DOHH2 (cell line): Measurements from ENCODE around the gene SLC6A13.

Source experiments
- H3F3A ChIP-seq: fragments of 200-600 bp; sonication (generic), shearing (Covaris generic); 2 replicates; pipeline ENCODE4 v1.6.0; 2016; ENCODE audit warnings: antibody characterized with exemption, mild to moderate bottlenecking; ENCODE audit not compliant: control insufficient read depth, insufficient read depth
- H3K27ac ChIP-seq: fragments of 200-600 bp; sonication (generic); 2 replicates; pipeline ENCODE4 v1.5.1; 2014; ENCODE audit warnings: low read depth, mild to moderate bottlenecking, low read length, moderate library complexity
- H3K27me3 ChIP-seq: fragments of 200-600 bp; sonication (generic); 2 replicates; pipeline ENCODE4 v1.6.1; 2014; ENCODE audit warnings: mild to moderate bottlenecking, low read length, mixed read lengths; ENCODE audit not compliant: control insufficient read depth
- H3K36me3 ChIP-seq: fragments of 200-600 bp; sonication (generic); 2 replicates; pipeline ENCODE4 v1.6.1; 2014; ENCODE audit warnings: mild to moderate bottlenecking, low read length, moderate library complexity, mixed read lengths; ENCODE audit not compliant: control insufficient read depth
- H3K4me1 ChIP-seq: fragments of 200-600 bp; sonication (generic); 2 replicates; pipeline ENCODE4 v1.6.1; 2014; ENCODE audit warnings: mild to moderate bottlenecking, low read length, mixed read lengths; ENCODE audit not compliant: control insufficient read depth
- H3K4me2 ChIP-seq: fragments of 200-600 bp; sonication (generic); 2 replicates; pipeline ENCODE4 v1.6.0; 2014; ENCODE audit warnings: mild to moderate bottlenecking, low read length, moderate library complexity
- H3K4me3 ChIP-seq: fragments of 200-600 bp; sonication (generic); 2 replicates; pipeline ENCODE4 v1.5.1; 2014; ENCODE audit warnings: mild to moderate bottlenecking, low read length, mixed read lengths
- H3K79me2 ChIP-seq: fragments of 200-600 bp; sonication (generic); 2 replicates; pipeline ENCODE4 v1.6.1; 2014; ENCODE audit warnings: mild to moderate bottlenecking, low read length, mixed read lengths; ENCODE audit not compliant: control insufficient read depth
- H3K9me2 ChIP-seq: fragments of 200-600 bp; sonication (generic); replicated peaks from 2 replicates; pipeline ENCODE4 v1.6.1; 2014; ENCODE audit warnings: mild to moderate bottlenecking, low read length, mixed read lengths; ENCODE audit not compliant: control insufficient read depth
- H3K9me3 ChIP-seq: fragments of 200-600 bp; sonication (generic); 2 replicates; pipeline ENCODE4 v1.6.1; 2014; ENCODE audit warnings: antibody characterized with exemption, low read length, mixed read lengths; ENCODE audit not compliant: control insufficient read depth, insufficient read depth
- H4K20me1 ChIP-seq: fragments of 200-600 bp; sonication (generic); 2 replicates; pipeline ENCODE4 v1.6.0; 2014; ENCODE audit warnings: low read depth, mild to moderate bottlenecking, antibody characterized with exemption, low read length, moderate library complexity; ENCODE audit not compliant: control insufficient read depth, insufficient read depth
- CTCF ChIP-seq: fragments of 200-600 bp; sonication (generic); IDR thresholded peaks from one replicate; pipeline ENCODE4 v1.5.1; 2014; ENCODE audit warnings: antibody characterized with exemption, mild to moderate bottlenecking, low read depth, low read length; ENCODE audit not compliant: poor library complexity, severe bottlenecking
- EZH2phosphoT487 ChIP-seq: fragments of 200-600 bp; sonication (generic); IDR thresholded peaks from 2 replicates; pipeline ENCODE4 v1.6.1; 2017; ENCODE audit warnings: borderline replicate concordance, mild to moderate bottlenecking, antibody characterized with exemption, low read length, moderate library complexity, mixed read lengths

SLC6A13 gene

GRCh38 chr12:256958-257357 is 5.7 kb downstream of the SLC6A13 start:
- H3K27me3 ChIP-seq, result peaks cover 10% of the 10 kb centered on the region; the same call in 1 of the 2 replicates
- H3K27ac ChIP-seq, result no peak overlapping the region
- H4K20me1 ChIP-seq, result no peaks in the 10 kb centered on the region
- TF ChIP-seq EZH2phosphoT487 (no peak), CTCF (no peak)
- no peaks in the 10 kb centered on the region for H3K79me2 ChIP-seq
- H3F3A ChIP-seq, result no peaks in the 10 kb centered on the region
- H3K9me2 ChIP-seq, result no peaks in the 10 kb centered on the region
- no peak overlapping the region for H3K4me3 ChIP-seq
- H3K36me3 ChIP-seq, result no peaks in the 10 kb centered on the region
- H3K4me1 ChIP-seq, result no peaks in the 10 kb centered on the region
- no peak overlapping the region for H3K4me2 ChIP-seq
- H3K9me3 ChIP-seq, result no peaks in the 10 kb centered on the region

DNA sequence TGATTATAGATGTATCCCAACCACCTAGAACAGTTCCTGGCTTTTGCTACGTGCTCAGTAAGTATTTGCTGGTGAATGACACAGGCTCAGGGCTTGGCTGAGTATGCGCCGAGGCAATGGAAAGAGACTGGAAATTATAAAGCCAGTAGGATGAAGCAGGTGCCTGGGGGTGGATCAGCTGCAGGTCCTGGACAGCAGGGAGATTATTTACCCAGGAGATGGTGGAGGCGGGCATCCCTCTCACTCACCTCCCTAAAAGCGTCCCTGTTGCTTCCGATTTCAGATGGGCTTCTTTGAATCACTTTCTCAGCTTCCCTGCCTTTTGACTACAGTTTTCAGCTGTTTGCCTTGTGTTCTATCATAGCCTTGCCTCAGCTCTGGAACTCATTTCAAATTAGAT is 6.4 kb downstream of the SLC6A13 start:
- no peak overlapping the region for H3K27ac ChIP-seq
- no peaks in the 10 kb centered on the region for H3K4me1 ChIP-seq
- H3K79me2 ChIP-seq, result no peaks in the 10 kb centered on the region
- H3K9me2 ChIP-seq, result no peaks in the 10 kb centered on the region
- H4K20me1 ChIP-seq, result no peaks in the 10 kb centered on the region
- H3K4me2 ChIP-seq, result no peak overlapping the region
- H3K27me3 ChIP-seq, result peaks cover 10% of the 10 kb centered on the region; the same call in 1 of the 2 replicates
- no peaks in the 10 kb centered on the region for H3K9me3 ChIP-seq
- H3F3A ChIP-seq, result no peaks in the 10 kb centered on the region
- TF ChIP-seq EZH2phosphoT487, result no peak
- TF ChIP-seq CTCF, result no peak
- no peaks in the 10 kb centered on the region for H3K36me3 ChIP-seq
- H3K4me3 ChIP-seq, result no peak overlapping the region

DNA sequence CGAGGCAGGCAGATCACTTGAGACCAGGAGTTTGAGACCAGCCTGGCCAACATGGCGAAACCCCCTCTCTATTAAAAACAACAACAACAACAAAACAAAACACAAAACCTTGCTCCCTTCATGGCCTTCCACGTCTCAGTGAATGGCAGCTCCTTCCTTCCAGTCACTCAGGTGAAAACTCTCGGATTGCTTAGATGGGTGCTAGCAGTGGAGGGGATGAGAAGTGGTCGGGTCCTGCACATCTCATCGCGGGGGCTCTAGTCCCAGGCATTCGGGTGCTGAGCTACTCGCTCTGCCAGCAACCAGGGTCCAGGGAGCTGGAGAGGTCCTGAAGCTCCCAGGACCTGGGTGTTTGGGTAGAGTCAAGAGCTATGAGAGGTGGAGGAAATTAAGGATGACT is 7.7 kb downstream of the SLC6A13 start:
- H3F3A ChIP-seq, result no peaks in the 10 kb centered on the region
- H3K27me3 ChIP-seq, result peaks cover 7% of the 10 kb centered on the region; the same call in 1 of the 2 replicates
- H3K9me2 ChIP-seq, result no peaks in the 10 kb centered on the region
- H3K4me1 ChIP-seq, result no peaks in the 10 kb centered on the region
- H3K79me2 ChIP-seq, result no peaks in the 10 kb centered on the region
- H3K36me3 ChIP-seq, result no peaks in the 10 kb centered on the region
- H3K4me2 ChIP-seq, result no peak overlapping the region
- TF ChIP-seq CTCF (no peak), EZH2phosphoT487 (no peak)
- H3K9me3 ChIP-seq, result no peaks in the 10 kb centered on the region
- H4K20me1 ChIP-seq, result no peaks in the 10 kb centered on the region
- no peak overlapping the region for H3K4me3 ChIP-seq
- H3K27ac ChIP-seq, result no peak overlapping the region
